ENCODE results near the gene MRNIP. TPM values are rescaled to one million over a fixed set of nuclear protein-coding genes. Genes with fewer than 3 reads are reported as not detected.
A peak's percentile ranks its signal among the peaks of the same experiment; 100 is the strongest.

Gene MRNIP
- total RNA-seq (2021; ENCODE audit: unreplicated experiment) (36.2 TPM), Bru-seq, nascent RNA (percentile 68 among the genes with signal in this experiment), BruChase-seq, experiment 1, labeled RNA remaining after a 6-hour chase (percentile 74 among the genes with signal in this experiment), BruChase-seq, experiment 2, labeled RNA remaining after a 2-hour chase (percentile 82 among the genes with signal in this experiment)
- polyA plus RNA-seq (2012): 20.9 and 21.7 TPM in 2 replicates
- long read RNA-seq, full-length matches to known transcripts: 11 of 45 reads
- long read RNA-seq, partial matches to known transcripts: 6 of 45 reads
- long read RNA-seq, other reads (novel, unspliced or antisense): 28 of 45 reads

- H3K27ac ChIP-seq (ENCODE audit: low read depth, low read length): peak within 1 kb of the TSS; percentile 73
- RAD21 ChIA-PET (ENCODE audit: low non-redundant PET in 1 of 2, low total read pairs in 2 of 2, uncharacterized antibody in 2 of 2, unreplicated experiment in 2 of 2): no interaction called here
- no TSS peak for BruUV-seq (replicated peaks)
- H3K4me2 ChIP-seq (ENCODE audit: low read length): peak within 1 kb of the TSS; percentile 95
- POLR2A ChIA-PET: no interaction called here
- no peaks in the 10 kb centered on the region for H3K9me2 ChIP-seq (ENCODE audit: insufficient read depth)
- H3K4me1 ChIP-seq (ENCODE audit: control insufficient read depth in 1 of 2, insufficient read depth in 2 of 2, low read length in 2 of 2): peaks cover 2 to 12% of the 10 kb centered on the region in 2 experiments; a peak in 1 of 4 replicates
- peak within 1 kb of the TSS; percentile 92 to 99 for H3K4me3 ChIP-seq (replicated peaks in 1 of 2; ENCODE audit: low read depth in 1 of 2, low read length in 2 of 2)
- intact Hi-C loops (cut with micrococcal nuclease): loop anchor here (2.0 to 5.0 kb wide), 4 partner anchors 38 to 213 kb away; partner anchors contain the start of genes RNF130 and SQSTM1
- peaks cover 5 to 8% of the 10 kb centered on the region in 2 experiments; a peak in 2 of 4 replicates for H3K36me3 ChIP-seq (ENCODE audit: control insufficient read depth in 1 of 2, insufficient read depth in 2 of 2, low read length in 2 of 2)
- H2AFZ ChIP-seq (ENCODE audit: low read depth, low read length, poor library complexity, severe bottlenecking): peak within 1 kb of the TSS; percentile 79
- CTCF ChIA-PET: no interaction called here
- peak; percentile 86 for DNase-seq (ENCODE audit: low read depth, low spot score)
- ATAC-seq: peak; percentile 95
- peak within 1 kb of the TSS; percentile 77 for H3K9ac ChIP-seq (ENCODE audit: low read length)
- no peaks in the 10 kb centered on the region for H4K20me1 ChIP-seq (ENCODE audit: insufficient read depth)
- H3K9me3 ChIP-seq (ENCODE audit: control insufficient read depth in 1 of 2, insufficient read depth in 1 of 2, low read depth in 1 of 2, low read length in 2 of 2): no peaks in the 10 kb centered on the region
- H3K79me2 ChIP-seq (ENCODE audit: insufficient read depth, low read length): peaks cover 39% of the 10 kb centered on the region
- no peaks in the 10 kb centered on the region for H3K27me3 ChIP-seq (ENCODE audit: insufficient read depth, low read length)
- TF ChIP-seq POLR2A (IDR thresholded peaks at IDR 0.05; ENCODE audit: borderline replicate concordance, extremely low read depth, insufficient read depth, insufficient read length) (peak; percentile 89), ZBTB33 (IDR thresholded peaks at IDR 0.05; ENCODE audit: extremely low read depth, insufficient replicate concordance, low read length) (peak; percentile 33), POLR2AphosphoS5 (IDR thresholded peaks at IDR 0.05; ENCODE audit: low read depth, low read length) (peak; percentile 96), EZH2phosphoT487 (IDR thresholded peaks at IDR 0.05; ENCODE audit: borderline replicate concordance) (no peak), SP1 (IDR thresholded peaks at IDR 0.05; ENCODE audit: low read depth) (no peak; the same call in 1 of the 2 replicates), SRF (IDR thresholded peaks at IDR 0.05; ENCODE audit: low read depth) (no peak), EGR1 (IDR thresholded peaks at IDR 0.05; ENCODE audit: low read depth) (peak; percentile 89), CTCF (IDR thresholded peaks at IDR 0.05 in 2 of 3, conservative IDR thresholded peaks at IDR 0.05 in 1 of 3; ENCODE audit: borderline replicate concordance in 1 of 3, insufficient read depth in 1 of 3, low read depth in 2 of 3, low read length in 2 of 3) (no peak), EZH2 (IDR thresholded peaks at IDR 0.05) (no peak), CBX3 (IDR thresholded peaks at IDR 0.05; ENCODE audit: low read depth) (no peak), TCF7L2 (IDR thresholded peaks at IDR 0.05; ENCODE audit: borderline replicate concordance, extremely low read depth, insufficient read depth, insufficient read length) (peak; percentile 55), JUND (IDR thresholded peaks at IDR 0.05) (no peak), ELF1 (IDR thresholded peaks at IDR 0.05; ENCODE audit: borderline replicate concordance, low read depth) (no peak), CEBPB (IDR thresholded peaks at IDR 0.05; ENCODE audit: low read depth) (no peak), FOSL1 (IDR thresholded peaks at IDR 0.05; ENCODE audit: low read depth) (no peak), SIN3A (IDR thresholded peaks at IDR 0.05; ENCODE audit: low read depth) (peak; percentile 87), ZFX (IDR thresholded peaks at IDR 0.05) (peak; percentile 83; the same call in 1 of the 2 replicates), RAD21 (IDR thresholded peaks at IDR 0.05; ENCODE audit: low read depth) (0 out of 2 replicates have a peak, but pooled peaks have one; percentile 9), ATF3 (IDR thresholded peaks at IDR 0.05) (no peak), YY1 (IDR thresholded peaks at IDR 0.05; ENCODE audit: extremely low read depth, insufficient replicate concordance, low read depth, low read length) (peak; percentile 81), ZNF274 (IDR thresholded peaks at IDR 0.05; ENCODE audit: low read depth, low read length) (no peak)
These were observed at the start of gene MRNIP for GRCh38 chr5:179858586-179859427. MRNIP (minus strand) TSS chr5:179858817; CDS start chr5:179858796, 21 bp downstream.
